ENCODE results near the gene RPLP2.

Gene RPLP2

DNA sequence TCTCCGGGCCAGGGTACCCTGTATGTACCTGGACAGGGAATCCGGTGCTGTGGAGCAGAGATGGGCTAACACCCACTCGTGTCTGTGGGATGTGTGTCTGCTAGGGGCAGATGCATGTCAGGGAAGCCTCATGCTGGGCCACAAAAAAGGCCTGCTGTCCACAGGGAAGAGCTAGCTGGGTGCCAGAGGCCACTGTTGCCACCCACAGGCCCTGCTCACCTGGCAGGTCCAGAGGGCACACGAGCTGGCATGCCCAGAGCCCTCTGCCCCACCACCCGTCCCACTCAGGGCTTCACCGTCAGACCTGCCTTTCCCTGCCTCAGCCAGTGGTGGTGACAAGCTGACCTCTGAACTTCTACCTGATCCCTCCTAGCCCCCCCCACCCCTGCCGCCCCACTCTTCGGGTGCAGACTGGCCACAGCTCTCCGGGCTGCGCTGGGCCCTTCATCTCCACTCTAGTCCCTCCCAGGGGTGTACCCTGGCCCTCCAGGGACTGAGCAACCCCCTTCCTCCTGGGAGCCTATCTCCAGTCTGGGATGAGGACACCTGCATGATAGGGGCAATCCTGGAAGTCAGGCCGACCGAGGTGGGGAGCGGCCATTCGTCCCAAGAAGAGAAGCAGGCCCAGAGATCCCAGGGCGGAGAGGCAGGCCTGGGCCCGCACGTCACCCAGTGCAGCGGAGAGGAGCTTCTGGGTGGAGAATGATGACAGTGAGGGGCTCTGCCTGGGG lies 13.0 kb upstream of the RPLP2 start (continued):
- no peak for TF ChIP-seq ZNF585B (tag by site-specific recombination; IDR thresholded peaks at IDR 0.05)
- no peak for TF ChIP-seq ZNF768 (tag by site-specific recombination; IDR thresholded peaks at IDR 0.05)
- TF ChIP-seq ZFP37 (tag by site-specific recombination; IDR thresholded peaks at IDR 0.05), result no peak
- no peak for TF ChIP-seq ZNF610 (tag by site-specific recombination; IDR thresholded peaks at IDR 0.05; ENCODE audit: borderline replicate concordance)
- TF ChIP-seq KLF9 (tag by site-specific recombination; IDR thresholded peaks at IDR 0.05; ENCODE audit: low read depth), result no peak
- TF ChIP-seq, protein P1, sequence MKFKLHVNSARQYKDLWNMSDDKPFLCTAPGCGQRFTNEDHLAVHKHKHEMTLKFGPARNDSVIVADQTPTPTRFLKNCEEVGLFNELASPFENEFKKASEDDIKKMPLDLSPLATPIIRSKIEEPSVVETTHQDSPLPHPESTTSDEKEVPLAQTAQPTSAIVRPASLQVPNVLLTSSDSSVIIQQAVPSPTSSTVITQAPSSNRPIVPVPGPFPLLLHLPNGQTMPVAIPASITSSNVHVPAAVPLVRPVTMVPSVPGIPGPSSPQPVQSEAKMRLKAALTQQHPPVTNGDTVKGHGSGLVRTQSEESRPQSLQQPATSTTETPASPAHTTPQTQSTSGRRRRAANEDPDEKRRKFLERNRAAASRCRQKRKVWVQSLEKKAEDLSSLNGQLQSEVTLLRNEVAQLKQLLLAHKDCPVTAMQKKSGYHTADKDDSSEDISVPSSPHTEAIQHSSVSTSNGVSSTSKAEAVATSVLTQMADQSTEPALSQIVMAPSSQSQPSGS (tag by site-specific recombination; IDR thresholded peaks at IDR 0.05; ENCODE audit: low read depth), result no peak
- peak; percentile 72; the same call in 1 of the 2 replicates for TF ChIP-seq ZNF423 (tag by site-specific recombination; IDR thresholded peaks at IDR 0.05)
- no peak; the same call in 1 of the 2 replicates for TF ChIP-seq ZBTB17 (tag by site-specific recombination; IDR thresholded peaks at IDR 0.05)
- no peak for TF ChIP-seq KLF7 (tag by site-specific recombination; IDR thresholded peaks at IDR 0.05; ENCODE audit: borderline replicate concordance)
- no peak for TF ChIP-seq ZNF169 (tag by site-specific recombination; IDR thresholded peaks at IDR 0.05)
- no peak for TF ChIP-seq ZNF664 (tag by site-specific recombination; IDR thresholded peaks at IDR 0.05)

DNA sequence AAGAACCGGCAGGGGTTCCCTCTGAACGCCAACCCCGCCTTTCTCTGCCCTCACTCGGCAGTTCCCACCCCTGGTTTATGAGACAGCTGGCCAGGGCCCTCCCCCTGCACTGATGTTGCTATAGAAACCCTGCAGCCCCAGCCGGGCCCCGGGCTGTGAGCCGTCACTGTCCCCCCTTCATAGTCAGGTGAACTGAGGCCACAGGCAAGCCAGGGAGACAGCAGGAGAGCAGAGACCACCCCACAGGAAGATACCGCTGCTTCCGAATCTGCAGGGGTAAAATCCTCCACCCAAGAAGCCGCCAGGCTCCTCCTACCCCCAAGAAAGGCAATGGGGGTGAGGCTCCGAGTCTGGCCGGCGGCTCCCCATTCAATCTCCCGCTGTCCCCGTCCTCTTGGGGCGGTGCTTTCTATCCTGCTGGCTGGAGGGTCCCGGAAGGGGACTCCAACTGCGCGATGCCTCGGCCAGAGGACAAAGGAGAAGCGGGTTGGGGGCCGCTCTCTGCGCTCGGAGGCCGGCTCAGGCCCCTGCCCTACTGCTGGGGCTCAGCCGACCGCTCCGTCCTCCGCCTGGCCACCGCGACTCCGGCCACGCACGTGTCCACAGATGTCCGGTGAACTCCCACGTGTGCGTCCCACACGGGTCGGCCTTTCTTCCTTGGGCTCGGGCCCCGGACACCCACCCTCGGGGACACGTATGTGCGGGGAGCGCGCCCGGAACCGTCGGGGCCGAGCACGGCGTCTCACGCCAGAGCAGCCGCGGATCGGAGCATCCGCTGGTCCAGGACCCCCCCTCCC lies 12.3 kb upstream of the RPLP2 start:
- POLR2A ChIA-PET, result interaction anchor here (0.5 to 1.8 kb wide), 11 partner anchors 9 to 262 kb away, joined by 3 to 10 read pairs (median 3); partner anchors contain the start of genes HRAS, PNPLA2 and RPLP2
- Histone ChIP-seq H3K27ac (ENCODE audit: extremely low read depth, low read depth, low read length) (peak overlapping the region; percentile 74; the same call in 1 of the 2 replicates), H3K4me3 (ENCODE audit: low read depth, low read length) (peak overlapping the region; percentile 90), H3K4me1 (ENCODE audit: control insufficient read depth, insufficient read depth, low read length) (peaks cover 6% of the 10 kb centered on the region), H3K36me3 (ENCODE audit: control insufficient read depth in 2 of 2, insufficient read depth in 1 of 2, low read length in 2 of 2) (peaks cover 0 to 58% of the 10 kb centered on the region in 2 experiments; a peak in 1 of 3 replicates), H3K9me3 (ENCODE audit: control insufficient read depth, insufficient read depth, low read depth, low read length) (no peaks in the 10 kb centered on the region)
- CTCF ChIA-PET, result interaction anchor here (0.9 kb wide), 1 partner anchor 51 kb away, joined by 3 read pairs; no protein-coding TSS in a partner anchor
- TF ChIP-seq ZNF146 (tag by site-specific recombination; IDR thresholded peaks at IDR 0.05), result no peak
- no peak for TF ChIP-seq ZNF16 (tag by site-specific recombination; IDR thresholded peaks at IDR 0.05; ENCODE audit: low read depth)
- TF ChIP-seq, protein P2, sequence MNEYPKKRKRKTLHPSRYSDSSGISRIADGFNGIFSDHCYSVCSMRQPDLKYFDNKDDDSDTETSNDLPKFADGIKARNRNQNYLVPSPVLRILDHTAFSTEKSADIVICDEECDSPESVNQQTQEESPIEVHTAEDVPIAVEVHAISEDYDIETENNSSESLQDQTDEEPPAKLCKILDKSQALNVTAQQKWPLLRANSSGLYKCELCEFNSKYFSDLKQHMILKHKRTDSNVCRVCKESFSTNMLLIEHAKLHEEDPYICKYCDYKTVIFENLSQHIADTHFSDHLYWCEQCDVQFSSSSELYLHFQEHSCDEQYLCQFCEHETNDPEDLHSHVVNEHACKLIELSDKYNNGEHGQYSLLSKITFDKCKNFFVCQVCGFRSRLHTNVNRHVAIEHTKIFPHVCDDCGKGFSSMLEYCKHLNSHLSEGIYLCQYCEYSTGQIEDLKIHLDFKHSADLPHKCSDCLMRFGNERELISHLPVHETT (tag by site-specific recombination; IDR thresholded peaks at IDR 0.05), result no peak
- no peak for TF ChIP-seq ZNF416 (tag by site-specific recombination; IDR thresholded peaks at IDR 0.05)
- no peak for TF ChIP-seq ZBTB21 (tag by site-specific recombination; IDR thresholded peaks at IDR 0.05)
- peak; percentile 56; the same call in 1 of the 2 replicates for TF ChIP-seq ZBTB17 (tag by site-specific recombination; IDR thresholded peaks at IDR 0.05)
- no peak for TF ChIP-seq HOXD13 (CRISPR knock-in tag; IDR thresholded peaks at IDR 0.05; ENCODE audit: borderline replicate concordance)
- no peak for TF ChIP-seq ZNF555 (tag by site-specific recombination; conservative IDR thresholded peaks at IDR 0.05)
- TF ChIP-seq ZNF274 (IDR thresholded peaks at IDR 0.05; ENCODE audit: low read length), result no peak
- TF ChIP-seq ZNF274 (tag by site-specific recombination; IDR thresholded peaks at IDR 0.05; ENCODE audit: borderline replicate concordance), result no peak
- TF ChIP-seq KLF7 (tag by site-specific recombination; IDR thresholded peaks at IDR 0.05; ENCODE audit: borderline replicate concordance), result no peak
- peak; percentile 61; the same call in 1 of the 2 replicates for TF ChIP-seq BCL11B (tag by site-specific recombination; IDR thresholded peaks at IDR 0.05; ENCODE audit: low read depth)
- no peak for TF ChIP-seq ZNF426 (tag by site-specific recombination; IDR thresholded peaks at IDR 0.05)
- no peak for TF ChIP-seq ZNF112 (tag by site-specific recombination; IDR thresholded peaks at IDR 0.05)
- TF ChIP-seq ZNF623 (tag by site-specific recombination; IDR thresholded peaks at IDR 0.05), result no peak
- TF ChIP-seq, protein P3, sequence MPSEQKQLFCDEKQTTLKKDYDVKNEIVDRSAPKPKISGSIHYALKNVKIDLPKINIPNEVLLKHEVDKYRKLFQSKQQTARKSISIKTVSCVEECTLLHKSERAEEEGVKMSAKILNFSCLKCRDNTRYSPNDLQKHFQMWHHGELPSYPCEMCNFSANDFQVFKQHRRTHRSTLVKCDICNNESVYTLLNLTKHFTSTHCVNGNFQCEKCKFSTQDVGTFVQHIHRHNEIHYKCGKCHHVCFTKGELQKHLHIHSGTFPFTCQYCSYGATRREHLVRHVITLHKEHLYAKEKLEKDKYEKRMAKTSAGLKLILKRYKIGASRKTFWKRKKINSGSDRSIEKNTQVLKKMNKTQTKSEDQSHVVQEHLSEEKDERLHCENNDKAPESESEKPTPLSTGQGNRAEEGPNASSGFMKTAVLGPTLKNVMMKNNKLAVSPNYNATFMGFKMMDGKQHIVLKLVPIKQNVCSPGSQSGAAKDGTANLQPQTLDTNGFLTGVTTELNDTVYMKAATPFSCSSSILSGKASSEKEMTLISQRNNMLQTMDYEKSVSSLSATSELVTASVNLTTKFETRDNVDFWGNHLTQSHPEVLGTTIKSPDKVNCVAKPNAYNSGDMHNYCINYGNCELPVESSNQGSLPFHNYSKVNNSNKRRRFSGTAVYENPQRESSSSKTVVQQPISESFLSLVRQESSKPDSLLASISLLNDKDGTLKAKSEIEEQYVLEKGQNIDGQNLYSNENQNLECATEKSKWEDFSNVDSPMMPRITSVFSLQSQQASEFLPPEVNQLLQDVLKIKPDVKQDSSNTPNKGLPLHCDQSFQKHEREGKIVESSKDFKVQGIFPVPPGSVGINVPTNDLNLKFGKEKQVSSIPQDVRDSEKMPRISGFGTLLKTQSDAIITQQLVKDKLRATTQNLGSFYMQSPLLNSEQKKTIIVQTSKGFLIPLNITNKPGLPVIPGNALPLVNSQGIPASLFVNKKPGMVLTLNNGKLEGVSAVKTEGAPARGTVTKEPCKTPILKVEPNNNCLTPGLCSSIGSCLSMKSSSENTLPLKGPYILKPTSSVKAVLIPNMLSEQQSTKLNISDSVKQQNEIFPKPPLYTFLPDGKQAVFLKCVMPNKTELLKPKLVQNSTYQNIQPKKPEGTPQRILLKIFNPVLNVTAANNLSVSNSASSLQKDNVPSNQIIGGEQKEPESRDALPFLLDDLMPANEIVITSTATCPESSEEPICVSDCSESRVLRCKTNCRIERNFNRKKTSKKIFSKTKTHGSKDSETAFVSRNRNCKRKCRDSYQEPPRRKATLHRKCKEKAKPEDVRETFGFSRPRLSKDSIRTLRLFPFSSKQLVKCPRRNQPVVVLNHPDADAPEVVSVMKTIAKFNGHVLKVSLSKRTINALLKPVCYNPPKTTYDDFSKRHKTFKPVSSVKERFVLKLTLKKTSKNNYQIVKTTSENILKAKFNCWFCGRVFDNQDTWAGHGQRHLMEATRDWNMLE (tag by site-specific recombination; conservative IDR thresholded peaks at IDR 0.05; ENCODE audit: low read depth), result no peak
- no peak for TF ChIP-seq MZF1 (tag by site-specific recombination; IDR thresholded peaks at IDR 0.05; ENCODE audit: borderline replicate concordance)
- peak; percentile 95 for TF ChIP-seq ZNF341 (tag by site-specific recombination; IDR thresholded peaks at IDR 0.05; ENCODE audit: low read depth)
- no peak for TF ChIP-seq ZNF239 (tag by site-specific recombination; IDR thresholded peaks at IDR 0.05)

Data from HEK293 (cell line).